GM13977 (cell line): Measurements from ENCODE around the gene FRMD4B.

Source experiments
- DNase-seq: peaks from one replicate; pipeline ENCODE4 v3.0.0; 2012; ENCODE audit warnings: low spot score
- in situ Hi-C: fragments of 300-500 bp; cut with MboI; formaldehyde crosslinking; loops from one replicate; pipeline ENCODE4 v1.12.0; 2022; ENCODE audit warnings: low sequenced_read_pairs, low pct_unique_long_range_greater_than_20kb, mixed read lengths, inconsistent platforms; ENCODE audit not compliant: unreplicated experiment
- TF ChIP-seq, protein P1 (sequence below): IDR thresholded peaks from 2 replicates; pipeline ENCODE4 v1.5.1; 2012; ENCODE audit warnings: mild to moderate bottlenecking, control low read depth; ENCODE audit not compliant: insufficient read depth; ENCODE audit errors: extremely low read depth, missing control alignments

Gene FRMD4B

DNA sequence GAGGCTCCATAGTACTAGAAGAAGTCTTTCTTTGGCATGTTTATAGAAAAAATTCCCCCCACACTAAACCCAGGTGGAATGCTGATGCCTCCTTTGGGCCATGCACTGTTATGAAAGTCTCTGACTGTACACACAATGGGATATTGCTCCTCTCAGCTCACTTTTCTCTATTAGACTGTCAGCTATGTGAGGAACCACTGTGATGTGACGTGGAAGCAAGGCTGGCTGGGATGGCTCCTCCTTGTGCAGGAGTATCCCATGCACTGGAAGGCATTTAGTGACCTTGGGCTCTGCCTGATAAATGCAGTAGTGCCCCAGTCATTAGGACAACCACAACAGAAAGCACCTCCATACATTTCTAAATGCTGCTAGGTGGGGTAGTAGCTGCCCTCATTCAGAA is 5.7 kb upstream of the FRMD4B start:
- no peak for DNase-seq
- TF ChIP-seq, protein P1, sequence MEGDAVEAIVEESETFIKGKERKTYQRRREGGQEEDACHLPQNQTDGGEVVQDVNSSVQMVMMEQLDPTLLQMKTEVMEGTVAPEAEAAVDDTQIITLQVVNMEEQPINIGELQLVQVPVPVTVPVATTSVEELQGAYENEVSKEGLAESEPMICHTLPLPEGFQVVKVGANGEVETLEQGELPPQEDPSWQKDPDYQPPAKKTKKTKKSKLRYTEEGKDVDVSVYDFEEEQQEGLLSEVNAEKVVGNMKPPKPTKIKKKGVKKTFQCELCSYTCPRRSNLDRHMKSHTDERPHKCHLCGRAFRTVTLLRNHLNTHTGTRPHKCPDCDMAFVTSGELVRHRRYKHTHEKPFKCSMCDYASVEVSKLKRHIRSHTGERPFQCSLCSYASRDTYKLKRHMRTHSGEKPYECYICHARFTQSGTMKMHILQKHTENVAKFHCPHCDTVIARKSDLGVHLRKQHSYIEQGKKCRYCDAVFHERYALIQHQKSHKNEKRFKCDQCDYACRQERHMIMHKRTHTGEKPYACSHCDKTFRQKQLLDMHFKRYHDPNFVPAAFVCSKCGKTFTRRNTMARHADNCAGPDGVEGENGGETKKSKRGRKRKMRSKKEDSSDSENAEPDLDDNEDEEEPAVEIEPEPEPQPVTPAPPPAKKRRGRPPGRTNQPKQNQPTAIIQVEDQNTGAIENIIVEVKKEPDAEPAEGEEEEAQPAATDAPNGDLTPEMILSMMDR, result no peak
- in situ Hi-C loops, result no loop called here

DNA sequence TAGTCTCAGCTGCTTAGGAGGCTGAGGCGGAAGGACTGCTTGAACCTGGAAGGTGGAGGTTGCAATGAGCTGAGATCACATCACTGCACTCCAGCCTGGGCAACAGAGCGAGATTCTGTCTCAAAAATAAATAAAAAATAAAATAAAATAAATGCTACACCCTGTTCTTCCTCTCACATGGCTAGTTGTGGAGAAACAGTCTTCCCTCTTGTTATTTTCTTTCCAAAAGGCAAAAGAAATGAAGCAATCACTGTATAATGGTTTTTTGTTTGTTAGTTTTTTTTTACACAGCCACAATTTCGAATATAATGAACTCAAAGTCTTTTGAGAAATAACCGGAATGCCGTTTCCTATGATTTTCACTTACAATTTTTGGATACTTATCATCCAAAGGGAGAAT is 4.9 kb upstream of the FRMD4B start:
- no peak for DNase-seq
- TF ChIP-seq, protein P1, result no peak
- in situ Hi-C loops, result no loop called here

DNA sequence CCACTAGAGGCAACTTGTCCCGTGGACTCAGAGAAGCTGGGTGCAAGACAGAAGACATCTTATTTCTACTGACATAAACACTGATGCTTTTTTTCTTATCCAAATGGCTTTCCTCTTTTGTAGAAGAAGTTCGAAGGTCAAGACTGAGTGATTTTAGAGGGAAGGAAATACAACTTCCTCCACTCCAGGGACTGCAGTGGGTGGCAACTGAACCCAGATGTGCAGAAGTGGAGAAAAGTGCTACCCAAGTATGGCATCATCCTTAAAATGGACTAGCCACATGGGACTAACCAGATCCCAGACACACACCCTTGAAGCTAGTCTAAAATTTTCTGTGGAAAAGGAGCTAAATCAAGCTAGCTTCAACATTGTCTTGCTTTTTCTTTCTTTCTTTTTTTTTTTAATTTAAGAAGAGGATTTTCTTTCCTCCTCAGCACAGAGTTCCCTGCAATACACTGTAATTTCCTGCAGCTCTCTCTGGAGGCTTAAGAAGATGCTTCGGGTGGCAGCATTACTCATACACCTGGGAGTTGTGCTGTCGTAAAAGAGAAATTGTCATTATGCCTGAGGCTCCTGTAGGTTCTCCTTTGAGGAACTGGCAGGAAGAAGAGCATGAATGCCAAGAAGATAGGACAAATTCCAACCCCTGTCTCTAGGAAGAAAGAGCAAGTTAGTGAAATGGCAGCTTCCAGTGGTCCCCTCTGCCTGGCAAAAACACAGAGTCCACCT is 3.8 kb upstream of the FRMD4B start:
- no peak for DNase-seq
- TF ChIP-seq, protein P1, result no peak
- in situ Hi-C loops, result no loop called here

DNA sequence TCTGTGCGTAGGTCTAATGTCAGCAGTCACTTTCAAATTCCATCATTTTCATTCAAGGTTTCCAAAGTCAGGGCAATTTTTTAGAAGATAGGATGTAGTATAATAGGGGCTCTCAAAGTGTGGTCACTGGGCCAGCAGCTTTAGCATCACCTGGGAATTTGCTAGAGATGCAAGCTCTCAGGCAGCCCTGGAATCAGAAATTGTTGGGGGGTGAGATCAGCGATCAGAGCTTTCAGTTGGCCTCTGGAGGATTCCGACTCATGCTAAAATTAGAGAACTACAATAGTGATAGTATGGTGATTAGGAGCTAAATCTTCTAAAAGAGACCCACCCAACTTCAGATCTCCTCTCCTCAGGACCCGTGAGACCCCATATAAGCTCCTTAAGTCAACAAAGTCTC is 2.4 kb upstream of the FRMD4B start:
- DNase-seq, result no peak
- in situ Hi-C loops, result no loop called here
- TF ChIP-seq, protein P1, result no peak

DNA sequence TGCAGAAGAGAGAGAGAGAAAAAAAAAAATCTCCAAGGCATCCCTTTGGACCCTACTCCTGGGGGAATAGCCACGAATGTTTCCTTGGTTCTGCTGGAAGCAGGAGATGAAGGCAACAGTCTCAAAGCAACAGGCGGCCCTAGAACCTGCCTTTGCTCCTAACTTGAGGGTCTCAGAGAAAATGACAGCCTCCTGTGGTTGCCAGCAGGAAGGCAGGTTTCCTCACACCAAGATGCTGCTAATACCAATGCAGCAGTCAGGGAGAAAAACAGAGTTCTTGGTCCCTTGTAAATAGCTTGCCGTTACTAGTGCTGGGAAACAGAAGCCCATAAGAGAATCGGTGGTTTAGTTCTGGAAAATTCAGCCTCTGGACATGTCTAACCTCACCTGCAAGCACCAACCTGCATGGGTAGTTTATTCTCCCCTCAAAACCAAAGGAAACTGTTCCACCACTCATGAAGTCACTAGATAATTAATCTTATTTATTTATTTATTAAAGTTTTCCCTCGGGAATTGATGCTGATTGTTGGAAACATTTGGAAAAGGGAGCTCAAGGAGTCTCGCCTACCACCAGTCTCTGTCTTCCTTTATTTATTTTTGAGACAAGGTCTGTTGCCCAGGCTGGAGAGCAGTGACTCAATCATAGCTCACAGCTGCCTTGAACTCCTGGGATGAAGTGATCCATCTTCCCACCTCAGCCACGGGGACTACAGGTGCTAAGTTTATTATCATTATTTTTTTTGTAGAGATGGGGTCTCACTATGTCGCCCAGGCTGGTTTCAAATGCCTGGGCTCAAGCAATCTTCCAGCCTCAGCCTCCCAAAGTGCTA is 883 bp upstream of the FRMD4B start:
- peak; percentile 37 for DNase-seq
- in situ Hi-C loops, result no loop called here
- TF ChIP-seq, protein P1, result no peak

DNA sequence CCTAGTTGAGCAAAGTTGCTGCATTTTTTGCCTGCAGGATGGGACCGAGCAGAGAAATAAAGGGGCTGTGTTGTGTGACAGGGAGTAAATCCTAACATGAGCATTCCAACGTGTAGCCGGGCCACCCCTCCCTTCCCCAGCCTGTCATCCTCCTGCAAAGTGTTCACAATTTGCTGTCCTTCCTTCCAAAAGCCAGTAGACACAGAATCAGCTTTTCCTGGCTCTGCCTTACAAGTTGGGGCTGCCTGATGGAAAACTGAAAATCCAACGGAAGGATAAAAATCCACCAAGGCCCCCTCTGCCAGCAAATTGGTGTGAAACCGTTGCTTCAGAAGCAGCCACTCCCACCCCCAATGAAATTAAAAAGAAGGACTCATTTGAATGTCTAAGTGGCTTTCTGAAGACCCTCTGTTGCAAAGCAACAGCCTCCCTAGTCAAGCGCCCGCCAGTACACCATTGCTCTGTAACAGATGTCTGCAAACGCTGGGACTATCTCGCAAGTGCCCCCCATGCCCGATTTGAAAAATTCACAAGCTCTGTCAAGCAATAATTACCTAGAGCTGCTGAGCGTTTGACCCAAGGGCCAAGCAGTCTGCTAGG is 665 bp downstream of the FRMD4B start:
- peak; percentile 22 for DNase-seq
- TF ChIP-seq, protein P1, result no peak
- in situ Hi-C loops, result no loop called here
